ENCODE data around the gene TBL1X.

GRCh38 chrX:9595174-9595573 lies 130.3 kb downstream of the TBL1X start:
- TF ChIP-seq REST (IDR thresholded peaks at IDR 0.05; ENCODE audit: borderline replicate concordance in 1 of 2, low read depth in 1 of 2, low read length in 2 of 2) (no peak), ZFX (CRISPR knock-in tag; IDR thresholded peaks at IDR 0.05; ENCODE audit: low read depth) (no peak), FOXA1 (IDR thresholded peaks at IDR 0.05) (no peak), FOXA1 (CRISPR knock-in tag; IDR thresholded peaks at IDR 0.05) (no peak), EEA1 (CRISPR knock-in tag; IDR thresholded peaks at IDR 0.05; ENCODE audit: borderline replicate concordance) (no peak), CHD4 (IDR thresholded peaks at IDR 0.05; ENCODE audit: borderline replicate concordance, low read length) (no peak), ZNF678 (CRISPR knock-in tag; IDR thresholded peaks at IDR 0.05) (no peak), RFX5 (IDR thresholded peaks at IDR 0.05; ENCODE audit: low read depth, low read length) (no peak)
